Esophagus muscularis mucosa (tissue), 3 donors: Measurements from ENCODE around the gene KIR3DL1.
"Not testable (repeated sequence)": the region's sequence is repeated elsewhere in the genome, so short reads cannot be mapped to it uniquely, and the experiment has no call there.

Experiments used
- POLR2A ChIP-seq: fragments of 450-650 bp; IDR thresholded peaks from one replicate; pipeline ENCODE4 v1.6.1; 2017; ENCODE audit warnings: antibody characterized with exemption, moderate library complexity, mild to moderate bottlenecking, low read depth
- TF ChIP-seq, protein P1 (sequence below), 3 experiments: fragments of 200-600 bp in 2 of 3; fragments of 450-650 bp in 1 of 3; sonication (generic) in 2 of 3; IDR thresholded peaks; one replicate each; pipeline ENCODE4 v1.5.1; 2017 to 2019; ENCODE audit warnings: antibody characterized with exemption in 3 of 3, mild to moderate bottlenecking in 2 of 3, moderate library complexity in 1 of 3

DNA sequence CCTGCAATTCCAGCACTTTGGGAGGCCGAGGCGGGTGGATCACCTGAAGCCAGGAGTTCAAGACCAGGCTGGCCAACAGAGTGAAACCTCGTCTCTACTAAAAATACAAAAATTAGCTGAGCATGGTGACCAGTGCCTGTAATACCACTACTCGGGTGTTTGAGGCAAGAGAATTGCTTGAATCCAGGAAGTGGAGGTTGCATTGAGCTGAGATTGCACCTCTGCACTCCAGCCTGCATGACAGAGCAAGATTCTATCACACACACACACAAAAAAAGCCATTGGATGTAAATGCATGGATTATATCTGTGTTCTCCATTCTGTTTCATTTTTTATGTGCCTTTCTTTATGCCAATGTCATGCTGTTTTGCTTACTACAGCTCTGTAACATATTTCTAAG lies 8.1 kb downstream of the KIR3DL1 start:
- TF ChIP-seq POLR2A = not testable (repeated sequence)
- TF ChIP-seq, protein P1, sequence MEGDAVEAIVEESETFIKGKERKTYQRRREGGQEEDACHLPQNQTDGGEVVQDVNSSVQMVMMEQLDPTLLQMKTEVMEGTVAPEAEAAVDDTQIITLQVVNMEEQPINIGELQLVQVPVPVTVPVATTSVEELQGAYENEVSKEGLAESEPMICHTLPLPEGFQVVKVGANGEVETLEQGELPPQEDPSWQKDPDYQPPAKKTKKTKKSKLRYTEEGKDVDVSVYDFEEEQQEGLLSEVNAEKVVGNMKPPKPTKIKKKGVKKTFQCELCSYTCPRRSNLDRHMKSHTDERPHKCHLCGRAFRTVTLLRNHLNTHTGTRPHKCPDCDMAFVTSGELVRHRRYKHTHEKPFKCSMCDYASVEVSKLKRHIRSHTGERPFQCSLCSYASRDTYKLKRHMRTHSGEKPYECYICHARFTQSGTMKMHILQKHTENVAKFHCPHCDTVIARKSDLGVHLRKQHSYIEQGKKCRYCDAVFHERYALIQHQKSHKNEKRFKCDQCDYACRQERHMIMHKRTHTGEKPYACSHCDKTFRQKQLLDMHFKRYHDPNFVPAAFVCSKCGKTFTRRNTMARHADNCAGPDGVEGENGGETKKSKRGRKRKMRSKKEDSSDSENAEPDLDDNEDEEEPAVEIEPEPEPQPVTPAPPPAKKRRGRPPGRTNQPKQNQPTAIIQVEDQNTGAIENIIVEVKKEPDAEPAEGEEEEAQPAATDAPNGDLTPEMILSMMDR (IDR thresholded peaks at IDR 0.05) = not testable (repeated sequence)
